ENCODE results near the gene CPA1. TPM values are rescaled to one million over a fixed set of nuclear protein-coding genes. Genes with fewer than 3 reads are reported as not detected.

The CPA1 gene
- total RNA-seq, 1 experiment from 2014 or later: 7.9 TPM

DNA sequence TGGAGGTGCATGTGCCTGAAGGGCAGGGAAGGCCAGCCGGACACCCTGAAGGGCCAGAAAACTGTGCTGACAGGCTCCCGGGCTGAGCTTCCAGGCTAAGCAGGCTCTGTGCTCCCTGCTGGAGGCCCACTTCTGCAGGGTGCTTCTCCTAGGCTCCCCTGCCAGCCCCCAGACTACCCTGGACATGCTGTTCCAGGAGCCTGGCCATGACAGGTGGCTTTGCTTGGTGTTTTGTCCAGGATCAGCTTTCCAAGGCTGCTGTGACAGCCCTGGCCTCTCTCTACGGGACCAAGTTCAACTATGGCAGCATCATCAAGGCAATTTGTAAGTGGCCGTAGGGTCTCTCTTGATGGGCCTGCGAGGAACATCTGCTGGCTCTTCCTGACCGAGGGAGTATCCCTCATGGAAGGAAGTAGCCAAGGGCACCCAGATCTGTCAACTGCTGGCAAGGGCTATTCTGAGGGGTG, 5.3 kb downstream of the CPA1 start (continued):
- TF ChIP-seq AFF4 (CRISPR knock-in tag; IDR thresholded peaks at IDR 0.05; ENCODE audit: borderline replicate concordance): no peak

DNA sequence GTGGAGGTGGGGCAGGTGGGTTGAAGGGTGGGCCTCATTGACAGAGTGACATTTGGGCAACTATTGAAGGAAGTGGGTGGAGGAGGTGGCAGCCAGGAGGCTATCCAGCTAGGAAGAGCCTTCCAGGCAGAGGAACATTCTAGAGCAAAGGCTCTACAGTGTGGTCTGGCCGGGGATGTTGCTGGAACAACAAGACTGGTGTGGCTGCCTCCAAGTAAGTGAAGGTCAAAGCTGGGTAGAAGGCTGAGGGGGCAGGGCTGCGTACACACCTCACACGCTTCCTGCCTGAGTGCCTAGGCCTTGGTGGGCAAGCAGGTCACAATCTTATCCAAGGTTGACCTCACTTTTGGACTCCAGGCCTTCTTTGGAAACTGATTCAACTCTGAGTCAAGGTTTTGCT, 6.6 kb downstream of the CPA1 start:
- H3K4me3 Mint-ChIP-seq: no peak overlapping the region
- POLR2A ChIA-PET: no interaction called here
- ATAC-seq (no peak), DNase-seq (ENCODE audit: low spot score) (no peak)
- H3K27ac Mint-ChIP-seq: no peak overlapping the region
- TF ChIP-seq SOX15 (CRISPR knock-in tag; IDR thresholded peaks at IDR 0.05): no peak
- no peak for TF ChIP-seq FOXP1 (CRISPR knock-in tag; IDR thresholded peaks at IDR 0.05; ENCODE audit: borderline replicate concordance)
- TF ChIP-seq MXD4 (CRISPR knock-in tag; IDR thresholded peaks at IDR 0.05; ENCODE audit: borderline replicate concordance): no peak
- TF ChIP-seq MAX (CRISPR knock-in tag; IDR thresholded peaks at IDR 0.05): no peak
- no peak for TF ChIP-seq RELA (CRISPR knock-in tag; IDR thresholded peaks at IDR 0.05; ENCODE audit: borderline replicate concordance)
- TF ChIP-seq SMAD4 (CRISPR knock-in tag; IDR thresholded peaks at IDR 0.05): no peak
- TF ChIP-seq RORB (CRISPR knock-in tag; IDR thresholded peaks at IDR 0.05): no peak
- no peak for TF ChIP-seq TCF7 (CRISPR knock-in tag; IDR thresholded peaks at IDR 0.05; ENCODE audit: low read depth)
- no peak for TF ChIP-seq ZNF671 (CRISPR knock-in tag; IDR thresholded peaks at IDR 0.05)
- no peak for TF ChIP-seq GTF2I (CRISPR knock-in tag; conservative IDR thresholded peaks at IDR 0.05)
- TF ChIP-seq TEAD1 (CRISPR knock-in tag; IDR thresholded peaks at IDR 0.05): no peak
- no peak for TF ChIP-seq MYBL2 (CRISPR knock-in tag; IDR thresholded peaks at IDR 0.05)
- no peak for TF ChIP-seq IRF2 (CRISPR knock-in tag; IDR thresholded peaks at IDR 0.05; ENCODE audit: borderline replicate concordance, low read depth)
- TF ChIP-seq USF1 (CRISPR knock-in tag; IDR thresholded peaks at IDR 0.05): no peak
- TF ChIP-seq ZNF423 (CRISPR knock-in tag; IDR thresholded peaks at IDR 0.05): no peak
- TF ChIP-seq, protein P1, sequence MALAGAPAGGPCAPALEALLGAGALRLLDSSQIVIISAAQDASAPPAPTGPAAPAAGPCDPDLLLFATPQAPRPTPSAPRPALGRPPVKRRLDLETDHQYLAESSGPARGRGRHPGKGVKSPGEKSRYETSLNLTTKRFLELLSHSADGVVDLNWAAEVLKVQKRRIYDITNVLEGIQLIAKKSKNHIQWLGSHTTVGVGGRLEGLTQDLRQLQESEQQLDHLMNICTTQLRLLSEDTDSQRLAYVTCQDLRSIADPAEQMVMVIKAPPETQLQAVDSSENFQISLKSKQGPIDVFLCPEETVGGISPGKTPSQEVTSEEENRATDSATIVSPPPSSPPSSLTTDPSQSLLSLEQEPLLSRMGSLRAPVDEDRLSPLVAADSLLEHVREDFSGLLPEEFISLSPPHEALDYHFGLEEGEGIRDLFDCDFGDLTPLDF (CRISPR knock-in tag; IDR thresholded peaks at IDR 0.05): no peak
- TF ChIP-seq, protein P2, sequence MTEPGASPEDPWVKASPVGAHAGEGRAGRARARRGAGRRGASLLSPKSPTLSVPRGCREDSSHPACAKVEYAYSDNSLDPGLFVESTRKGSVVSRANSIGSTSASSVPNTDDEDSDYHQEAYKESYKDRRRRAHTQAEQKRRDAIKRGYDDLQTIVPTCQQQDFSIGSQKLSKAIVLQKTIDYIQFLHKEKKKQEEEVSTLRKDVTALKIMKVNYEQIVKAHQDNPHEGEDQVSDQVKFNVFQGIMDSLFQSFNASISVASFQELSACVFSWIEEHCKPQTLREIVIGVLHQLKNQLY (CRISPR knock-in tag; IDR thresholded peaks at IDR 0.05): no peak
- H3K9me3 Mint-ChIP-seq: peaks cover 12% of the 10 kb centered on the region
- H3K4me1 Mint-ChIP-seq: no peaks in the 10 kb centered on the region
- peaks cover 5% of the 10 kb centered on the region for H3K36me3 Mint-ChIP-seq
- CTCF ChIA-PET: no interaction called here
- no peaks in the 10 kb centered on the region for H3K27me3 Mint-ChIP-seq (ENCODE audit: low read depth)

DNA sequence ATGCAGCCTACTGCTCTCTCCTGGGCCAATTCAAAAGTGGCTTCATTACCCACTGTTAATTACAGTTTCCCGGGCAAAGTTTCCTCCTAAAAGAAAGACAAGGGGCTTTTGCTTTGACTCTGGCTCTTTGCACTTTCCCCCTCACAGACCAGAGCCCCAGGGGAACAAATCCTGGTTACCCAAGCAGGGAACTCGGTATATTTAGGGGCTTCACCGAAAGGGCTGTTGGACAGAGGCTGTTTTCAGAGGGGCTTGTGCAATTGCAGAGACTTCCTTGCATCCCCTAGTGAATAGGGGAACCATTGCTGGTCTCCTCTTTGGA, 7.0 kb downstream of the CPA1 start:
- CTCF ChIA-PET: interaction anchor here (0.5 kb wide), 1 partner anchor 394 kb away, joined by 3 read pairs; no protein-coding TSS in a partner anchor
- Mint-ChIP-seq H3K9me3 (peaks cover 12% of the 10 kb centered on the region), H3K27ac (no peak overlapping the region), H3K27me3 (ENCODE audit: low read depth) (no peaks in the 10 kb centered on the region), H3K4me1 (no peaks in the 10 kb centered on the region), H3K4me3 (no peak overlapping the region), H3K36me3 (peaks cover 5% of the 10 kb centered on the region)
- DNase-seq (ENCODE audit: low spot score) (no peak), ATAC-seq (no peak)
- POLR2A ChIA-PET: no interaction called here
- TF ChIP-seq JAZF1 (CRISPR knock-in tag; IDR thresholded peaks at IDR 0.05): no peak
- TF ChIP-seq, protein P3, sequence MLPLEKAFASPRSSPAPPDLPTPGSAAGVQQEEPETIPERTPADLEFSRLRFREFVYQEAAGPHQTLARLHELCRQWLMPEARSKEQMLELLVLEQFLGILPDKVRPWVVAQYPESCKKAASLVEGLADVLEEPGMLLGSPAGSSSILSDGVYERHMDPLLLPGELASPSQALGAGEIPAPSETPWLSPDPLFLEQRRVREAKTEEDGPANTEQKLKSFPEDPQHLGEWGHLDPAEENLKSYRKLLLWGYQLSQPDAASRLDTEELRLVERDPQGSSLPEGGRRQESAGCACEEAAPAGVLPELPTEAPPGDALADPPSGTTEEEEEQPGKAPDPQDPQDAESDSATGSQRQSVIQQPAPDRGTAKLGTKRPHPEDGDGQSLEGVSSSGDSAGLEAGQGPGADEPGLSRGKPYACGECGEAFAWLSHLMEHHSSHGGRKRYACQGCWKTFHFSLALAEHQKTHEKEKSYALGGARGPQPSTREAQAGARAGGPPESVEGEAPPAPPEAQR (CRISPR knock-in tag; IDR thresholded peaks at IDR 0.05): no peak
- TF ChIP-seq CREB1 (CRISPR knock-in tag; IDR thresholded peaks at IDR 0.05): no peak
- no peak for TF ChIP-seq FOXP4 (CRISPR knock-in tag; IDR thresholded peaks at IDR 0.05)
- no peak for TF ChIP-seq JUN (CRISPR knock-in tag; IDR thresholded peaks at IDR 0.05)

All from WTC11 (cell line).